Measurements from ENCODE around the gene PAM. TPM values are rescaled to one million over a fixed set of nuclear protein-coding genes. Genes with fewer than 3 reads are reported as not detected.

The PAM gene
- total RNA-seq, 4 donors from 2014 or later: 102 to 210 (median 172) TPM

DNA sequence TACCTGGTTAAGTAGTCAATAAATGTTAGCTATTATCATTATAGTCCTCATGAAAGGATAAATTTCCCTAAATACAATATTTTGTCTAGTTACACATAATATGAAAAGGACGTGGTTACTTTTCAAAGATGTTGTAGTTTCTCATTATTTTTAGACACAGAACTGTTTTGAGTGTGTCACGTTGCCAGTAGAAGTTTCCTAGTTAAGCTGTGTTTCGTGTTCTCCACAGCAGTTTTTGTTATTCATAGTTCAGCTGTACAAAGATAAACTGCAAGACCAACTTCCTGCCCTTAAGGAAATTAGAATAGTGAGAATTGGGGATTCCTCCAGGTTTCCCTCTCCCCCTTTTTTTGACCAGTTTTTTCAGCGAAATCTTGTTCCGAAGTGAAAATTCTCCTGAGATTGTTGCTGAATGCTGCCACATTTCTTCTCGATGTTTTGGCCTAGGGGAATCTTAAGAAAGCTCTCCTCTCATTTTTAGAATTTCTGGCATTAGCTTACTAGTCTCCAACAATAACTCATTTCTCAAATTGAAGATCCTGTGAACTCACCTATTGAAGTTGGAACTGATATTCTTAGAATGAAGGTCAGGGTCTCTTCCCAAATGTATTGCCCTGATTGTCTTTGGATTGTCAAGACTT lies 176.1 kb downstream of the PAM start:
- ATAC-seq (no peak), DNase-seq (no peak)
- in situ Hi-C loops (cut with MboI; ENCODE audit: low sequenced_read_pairs in 4 of 4) (no loop called here), intact Hi-C loops (cut with DNase I; ENCODE audit: low total_unique reads) (no loop called here)
- Histone ChIP-seq H3K27me3 (no peaks in the 10 kb centered on the region), H3K27ac (no peak overlapping the region), H3K4me1 (peaks cover 3 to 4% of the 10 kb centered on the region in 2 donors), H3K36me3 (peaks cover 0 to 32% of the 10 kb centered on the region in 2 donors), H3K9me3 (no peaks in the 10 kb centered on the region), H3K4me3 (no peak overlapping the region)
- no peak for TF ChIP-seq CTCF (IDR thresholded peaks at IDR 0.05 in 4 of 5, conservative IDR thresholded peaks at IDR 0.05 in 1 of 5)

GRCh38 chr5:102932781-102933180 lies 177.7 kb downstream of the PAM start:
- intact Hi-C loops (cut with DNase I; ENCODE audit: low total_unique reads): no loop called here
- Histone ChIP-seq H3K4me3 (no peak overlapping the region), H3K4me1 (peaks cover 5 to 11% of the 10 kb centered on the region in 2 donors), H3K9me3 (no peaks in the 10 kb centered on the region), H3K27ac (no peak overlapping the region), H3K27me3 (no peaks in the 10 kb centered on the region), H3K36me3 (peaks cover 0 to 16% of the 10 kb centered on the region in 2 donors)
- TF ChIP-seq POLR2A (IDR thresholded peaks at IDR 0.05): no peak
- TF ChIP-seq CTCF (IDR thresholded peaks at IDR 0.05 in 4 of 5, conservative IDR thresholded peaks at IDR 0.05 in 1 of 5): no peak
- DNase-seq: no peak
- ATAC-seq: no peak
- in situ Hi-C loops (cut with MboI; ENCODE audit: low sequenced_read_pairs in 4 of 4): no loop called here

DNA sequence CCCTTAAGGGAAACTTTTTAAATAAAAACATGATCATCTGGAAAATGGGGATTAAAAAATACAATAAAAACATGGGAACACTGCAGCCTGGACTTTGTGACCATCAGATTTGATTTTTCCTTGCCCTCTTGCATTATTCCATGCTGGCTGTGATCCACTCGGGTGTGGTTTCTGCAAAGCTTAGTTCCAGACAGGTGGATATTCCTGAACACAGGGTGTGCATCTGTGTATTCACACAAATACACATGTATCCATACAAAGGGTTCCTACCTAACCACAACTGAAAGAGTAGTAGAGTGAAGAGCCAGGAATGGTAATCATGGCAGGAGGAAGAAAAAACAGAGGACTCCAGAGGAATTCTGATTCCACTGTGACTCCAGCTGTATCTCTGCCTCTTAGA lies 178.2 kb downstream of the PAM start:
- no peak for DNase-seq
- no peaks in the 10 kb centered on the region for H3K27me3 ChIP-seq
- intact Hi-C loops (cut with DNase I; ENCODE audit: low total_unique reads) (no loop called here), in situ Hi-C loops (cut with MboI; ENCODE audit: low sequenced_read_pairs in 4 of 4) (no loop called here)
- peaks cover 10 to 11% of the 10 kb centered on the region in 2 donors for H3K4me1 ChIP-seq
- TF ChIP-seq CTCF (IDR thresholded peaks at IDR 0.05 in 4 of 5, conservative IDR thresholded peaks at IDR 0.05 in 1 of 5) (no peak), POLR2A (IDR thresholded peaks at IDR 0.05) (no peak)
- no peak overlapping the region for H3K27ac ChIP-seq
- H3K4me3 ChIP-seq: no peak overlapping the region
- peaks cover 0 to 11% of the 10 kb centered on the region in 2 donors for H3K36me3 ChIP-seq
- no peak for ATAC-seq
- H3K9me3 ChIP-seq: no peaks in the 10 kb centered on the region

DNA sequence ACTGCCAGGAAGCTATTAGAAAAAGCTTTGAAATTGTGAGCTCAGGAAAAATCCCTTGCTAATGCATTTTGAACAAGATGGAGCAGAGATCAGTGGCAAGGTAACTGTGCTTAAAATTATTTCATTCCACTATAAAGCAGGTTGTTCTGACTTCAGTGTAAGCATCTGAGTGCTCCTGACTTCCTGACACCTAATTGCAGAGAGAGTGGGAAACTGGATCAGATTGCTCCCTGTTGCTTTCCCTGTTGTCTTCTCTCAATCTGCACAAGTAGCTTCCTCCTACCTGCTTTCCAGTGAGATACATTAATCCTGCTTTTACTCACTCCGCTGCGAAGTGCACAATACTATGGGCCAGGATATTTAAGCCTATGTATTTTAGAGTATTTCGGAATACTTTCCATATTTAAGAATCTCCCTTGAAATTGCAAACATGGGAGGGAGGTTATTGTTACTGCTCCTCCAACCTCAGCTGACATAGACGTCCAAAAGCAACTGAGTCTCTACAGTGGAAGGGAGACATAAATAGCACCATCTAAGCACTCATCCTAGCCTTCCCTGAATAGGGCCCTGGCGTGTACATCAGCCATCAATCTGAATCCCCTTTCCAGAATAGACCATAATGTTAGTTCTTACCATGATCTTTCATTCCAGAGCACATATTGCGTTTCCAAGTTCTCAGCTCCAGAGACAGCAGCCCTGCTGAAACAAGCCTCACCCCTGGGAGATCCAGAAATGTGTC lies 178.8 kb downstream of the PAM start:
- DNase-seq (no peak), ATAC-seq (no peak)
- intact Hi-C loops (cut with DNase I; ENCODE audit: low total_unique reads) (no loop called here), in situ Hi-C loops (cut with MboI; ENCODE audit: low sequenced_read_pairs in 4 of 4) (no loop called here)
- Histone ChIP-seq H3K27me3 (no peaks in the 10 kb centered on the region), H3K4me3 (no peak overlapping the region), H3K9me3 (no peaks in the 10 kb centered on the region), H3K36me3 (peaks cover 0 to 5% of the 10 kb centered on the region in 2 donors), H3K27ac (no peak overlapping the region), H3K4me1 (peaks cover 11% of the 10 kb centered on the region in 2 donors)
- TF ChIP-seq POLR2A (IDR thresholded peaks at IDR 0.05) (no peak), CTCF (IDR thresholded peaks at IDR 0.05 in 4 of 5, conservative IDR thresholded peaks at IDR 0.05 in 1 of 5) (no peak)
